ENCODE data around the gene NPHS2. TPM values are rescaled to one million over a fixed set of nuclear protein-coding genes. Genes with fewer than 3 reads are reported as not detected.

Gene NPHS2
- polyA plus RNA-seq (not detected in 2 replicates), polyA minus RNA-seq (not detected in 2 replicates)

GRCh38 chr1:179575497-179576314 is at the start of gene NPHS2:
NPHS2 (minus strand) TSS chr1:179575948; CDS start chr1:179575864, 84 bp downstream.
- no peak within 1 kb of the TSS for H3K4me2 ChIP-seq (ENCODE audit: low read length)
- no peaks in the 10 kb centered on the region for H3K36me3 ChIP-seq (ENCODE audit: insufficient read depth, low read length)
- H3K9ac ChIP-seq (ENCODE audit: low read length) = no peak within 1 kb of the TSS
- TF ChIP-seq EZH2 (IDR thresholded peaks at IDR 0.05; ENCODE audit: borderline replicate concordance, insufficient read depth, low read length, poor library complexity, severe bottlenecking) (peak; percentile 37), EP300 (conservative IDR thresholded peaks at IDR 0.05; ENCODE audit: poor library complexity, severe bottlenecking) (no peak)
- H3K9me3 ChIP-seq (ENCODE audit: low read length) = no peaks in the 10 kb centered on the region
- H3K27ac ChIP-seq (ENCODE audit: low read length) = no peak within 1 kb of the TSS
- no peaks in the 10 kb centered on the region for H3F3A ChIP-seq (ENCODE audit: insufficient read depth, low read length, poor library complexity, severe bottlenecking)
- no peaks in the 10 kb centered on the region for H3K9me2 ChIP-seq (ENCODE audit: insufficient read depth, low read length)
- H3K27me3 ChIP-seq (ENCODE audit: insufficient read depth, low read depth, low read length) = peaks cover 48% of the 10 kb centered on the region
- no peak within 1 kb of the TSS for H2AFZ ChIP-seq (ENCODE audit: low read depth, low read length)
- H3K4me3 ChIP-seq (ENCODE audit: low read length) = peak within 1 kb of the TSS; percentile 52
- H4K20me1 ChIP-seq (ENCODE audit: insufficient read depth) = no peaks in the 10 kb centered on the region
- no peaks in the 10 kb centered on the region for H3K79me2 ChIP-seq (replicated peaks; ENCODE audit: insufficient read depth, low read length)

GRCh38 chr1:179612361-179612760 is 36.6 kb upstream of the NPHS2 start:
- TF ChIP-seq EP300 (conservative IDR thresholded peaks at IDR 0.05; ENCODE audit: poor library complexity, severe bottlenecking) = no peak
- no peak overlapping the region for H3K4me2 ChIP-seq (ENCODE audit: low read length)
- H3K79me2 ChIP-seq (replicated peaks; ENCODE audit: insufficient read depth, low read length) = no peaks in the 10 kb centered on the region
- H3F3A ChIP-seq (ENCODE audit: insufficient read depth, low read length, poor library complexity, severe bottlenecking) = no peaks in the 10 kb centered on the region
- no peaks in the 10 kb centered on the region for H3K9me2 ChIP-seq (ENCODE audit: insufficient read depth, low read length)
- H3K9ac ChIP-seq (ENCODE audit: low read length) = no peak overlapping the region
- H3K4me3 ChIP-seq (ENCODE audit: low read length) = no peak overlapping the region
- no peaks in the 10 kb centered on the region for H4K20me1 ChIP-seq (ENCODE audit: insufficient read depth)
- no peaks in the 10 kb centered on the region for H3K27me3 ChIP-seq (ENCODE audit: insufficient read depth, low read depth, low read length)
- H3K27ac ChIP-seq (ENCODE audit: low read length) = no peak overlapping the region
- H3K9me3 ChIP-seq (ENCODE audit: low read length) = no peaks in the 10 kb centered on the region
- no peak overlapping the region for H2AFZ ChIP-seq (ENCODE audit: low read depth, low read length)
- no peaks in the 10 kb centered on the region for H3K36me3 ChIP-seq (ENCODE audit: insufficient read depth, low read length)

GRCh38 chr1:179601093-179601492 is 25.3 kb upstream of the NPHS2 start:
- Histone ChIP-seq H3F3A (ENCODE audit: insufficient read depth, low read length, poor library complexity, severe bottlenecking) (no peaks in the 10 kb centered on the region), H4K20me1 (ENCODE audit: insufficient read depth) (no peaks in the 10 kb centered on the region), H3K9me3 (ENCODE audit: low read length) (no peaks in the 10 kb centered on the region), H3K4me3 (ENCODE audit: low read length) (no peak overlapping the region), H3K9me2 (ENCODE audit: insufficient read depth, low read length) (no peaks in the 10 kb centered on the region), H3K27ac (ENCODE audit: low read length) (no peak overlapping the region), H3K4me2 (ENCODE audit: low read length) (no peak overlapping the region), H3K27me3 (ENCODE audit: insufficient read depth, low read depth, low read length) (no peaks in the 10 kb centered on the region), H2AFZ (ENCODE audit: low read depth, low read length) (no peak overlapping the region), H3K9ac (ENCODE audit: low read length) (no peak overlapping the region), H3K79me2 (replicated peaks; ENCODE audit: insufficient read depth, low read length) (no peaks in the 10 kb centered on the region), H3K36me3 (ENCODE audit: insufficient read depth, low read length) (no peaks in the 10 kb centered on the region)
- no peak for TF ChIP-seq SMC3 (conservative IDR thresholded peaks at IDR 0.05; ENCODE audit: poor library complexity)
- no peak for TF ChIP-seq CTCF (IDR thresholded peaks at IDR 0.05; ENCODE audit: poor library complexity, severe bottlenecking)
- TF ChIP-seq MXI1 (conservative IDR thresholded peaks at IDR 0.05; ENCODE audit: poor library complexity, severe bottlenecking) = no peak
- TF ChIP-seq TAF1 (IDR thresholded peaks at IDR 0.05; ENCODE audit: low read depth) = no peak
- TF ChIP-seq EZH2 (IDR thresholded peaks at IDR 0.05; ENCODE audit: borderline replicate concordance, insufficient read depth, low read length, poor library complexity, severe bottlenecking) = no peak
- no peak for TF ChIP-seq EP300 (conservative IDR thresholded peaks at IDR 0.05; ENCODE audit: poor library complexity, severe bottlenecking)

Measured in neural cell (in vitro differentiated cells).